K562 (cell line): ENCODE data around the gene BANF2.

Experiments used
- CHD4 ChIP-seq: fragments of 200-600 bp; sonication (generic); IDR thresholded peaks from 3 replicates; pipeline ENCODE4 v1.6.1; 2012; ENCODE audit warnings: low read depth, mild to moderate bottlenecking, mixed read lengths, low read length, inconsistent platforms; ENCODE audit not compliant: insufficient read depth, insufficient replicate concordance, poor library complexity, severe bottlenecking
- ZNF384 ChIP-seq: IDR thresholded peaks from 2 replicates; pipeline ENCODE4 v1.6.1; 2012; ENCODE audit warnings: low read depth, low read length, improper control_type of control experiment
- ZNF668 ChIP-seq: fragments of 250-450 bp; sonication (Bioruptor Pico); IDR thresholded peaks from 2 replicates; pipeline ENCODE4 v1.8.0; 2022; ENCODE audit warnings: mild to moderate bottlenecking, inconsistent platforms
- TF ChIP-seq, protein P1 (sequence below), 3 experiments: IDR thresholded peaks in 2 of 3; conservative IDR thresholded peaks in 1 of 3; 2 replicates each; pipeline ENCODE4 v1.5.1; 2011 to 2012; ENCODE audit warnings: low read length in 3 of 3, mild to moderate bottlenecking in 3 of 3, control low read depth in 2 of 3, improper control_type of control experiment in 1 of 3, inconsistent platforms in 1 of 3, low read depth in 1 of 3, mixed read lengths in 1 of 3, moderate library complexity in 1 of 3; ENCODE audit not compliant: insufficient read depth in 2 of 3
- TF ChIP-seq, protein P2 (sequence below): fragments of 250-450 bp; sonication (Bioruptor Pico); IDR thresholded peaks from 2 replicates; pipeline ENCODE4 v1.4.0; 2020; ENCODE audit warnings: mild to moderate bottlenecking, moderate library complexity

DNA sequence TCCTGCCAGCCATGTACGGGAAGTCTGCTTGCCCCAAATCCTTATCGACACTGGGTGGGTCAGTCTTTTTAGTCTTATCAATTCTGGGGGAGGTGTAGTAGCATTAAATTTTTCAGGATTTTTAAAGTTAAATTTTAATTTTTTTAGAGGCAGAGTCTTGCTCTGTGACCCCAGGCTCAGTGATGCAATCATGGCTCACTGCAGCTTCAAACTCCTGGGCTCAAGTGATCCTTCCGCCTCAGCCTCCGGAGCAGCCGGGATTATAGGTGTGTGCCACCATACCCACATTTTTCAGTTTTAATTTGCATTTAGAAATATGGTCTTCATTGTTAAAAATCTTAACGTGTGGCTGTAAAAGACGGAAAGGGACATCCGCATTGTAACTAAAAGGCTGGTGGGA, 51.9 kb downstream of the BANF2 start:
- TF ChIP-seq, protein P1, sequence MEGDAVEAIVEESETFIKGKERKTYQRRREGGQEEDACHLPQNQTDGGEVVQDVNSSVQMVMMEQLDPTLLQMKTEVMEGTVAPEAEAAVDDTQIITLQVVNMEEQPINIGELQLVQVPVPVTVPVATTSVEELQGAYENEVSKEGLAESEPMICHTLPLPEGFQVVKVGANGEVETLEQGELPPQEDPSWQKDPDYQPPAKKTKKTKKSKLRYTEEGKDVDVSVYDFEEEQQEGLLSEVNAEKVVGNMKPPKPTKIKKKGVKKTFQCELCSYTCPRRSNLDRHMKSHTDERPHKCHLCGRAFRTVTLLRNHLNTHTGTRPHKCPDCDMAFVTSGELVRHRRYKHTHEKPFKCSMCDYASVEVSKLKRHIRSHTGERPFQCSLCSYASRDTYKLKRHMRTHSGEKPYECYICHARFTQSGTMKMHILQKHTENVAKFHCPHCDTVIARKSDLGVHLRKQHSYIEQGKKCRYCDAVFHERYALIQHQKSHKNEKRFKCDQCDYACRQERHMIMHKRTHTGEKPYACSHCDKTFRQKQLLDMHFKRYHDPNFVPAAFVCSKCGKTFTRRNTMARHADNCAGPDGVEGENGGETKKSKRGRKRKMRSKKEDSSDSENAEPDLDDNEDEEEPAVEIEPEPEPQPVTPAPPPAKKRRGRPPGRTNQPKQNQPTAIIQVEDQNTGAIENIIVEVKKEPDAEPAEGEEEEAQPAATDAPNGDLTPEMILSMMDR (IDR thresholded peaks at IDR 0.05 in 2 of 3, conservative IDR thresholded peaks at IDR 0.05 in 1 of 3; ENCODE audit: insufficient read depth in 2 of 3, low read depth in 1 of 3, low read length in 3 of 3) = no peak
- TF ChIP-seq ZNF384 (no peak), ZNF668 (CRISPR knock-in tag) (no peak), CHD4 (no peak)
- TF ChIP-seq, protein P2, sequence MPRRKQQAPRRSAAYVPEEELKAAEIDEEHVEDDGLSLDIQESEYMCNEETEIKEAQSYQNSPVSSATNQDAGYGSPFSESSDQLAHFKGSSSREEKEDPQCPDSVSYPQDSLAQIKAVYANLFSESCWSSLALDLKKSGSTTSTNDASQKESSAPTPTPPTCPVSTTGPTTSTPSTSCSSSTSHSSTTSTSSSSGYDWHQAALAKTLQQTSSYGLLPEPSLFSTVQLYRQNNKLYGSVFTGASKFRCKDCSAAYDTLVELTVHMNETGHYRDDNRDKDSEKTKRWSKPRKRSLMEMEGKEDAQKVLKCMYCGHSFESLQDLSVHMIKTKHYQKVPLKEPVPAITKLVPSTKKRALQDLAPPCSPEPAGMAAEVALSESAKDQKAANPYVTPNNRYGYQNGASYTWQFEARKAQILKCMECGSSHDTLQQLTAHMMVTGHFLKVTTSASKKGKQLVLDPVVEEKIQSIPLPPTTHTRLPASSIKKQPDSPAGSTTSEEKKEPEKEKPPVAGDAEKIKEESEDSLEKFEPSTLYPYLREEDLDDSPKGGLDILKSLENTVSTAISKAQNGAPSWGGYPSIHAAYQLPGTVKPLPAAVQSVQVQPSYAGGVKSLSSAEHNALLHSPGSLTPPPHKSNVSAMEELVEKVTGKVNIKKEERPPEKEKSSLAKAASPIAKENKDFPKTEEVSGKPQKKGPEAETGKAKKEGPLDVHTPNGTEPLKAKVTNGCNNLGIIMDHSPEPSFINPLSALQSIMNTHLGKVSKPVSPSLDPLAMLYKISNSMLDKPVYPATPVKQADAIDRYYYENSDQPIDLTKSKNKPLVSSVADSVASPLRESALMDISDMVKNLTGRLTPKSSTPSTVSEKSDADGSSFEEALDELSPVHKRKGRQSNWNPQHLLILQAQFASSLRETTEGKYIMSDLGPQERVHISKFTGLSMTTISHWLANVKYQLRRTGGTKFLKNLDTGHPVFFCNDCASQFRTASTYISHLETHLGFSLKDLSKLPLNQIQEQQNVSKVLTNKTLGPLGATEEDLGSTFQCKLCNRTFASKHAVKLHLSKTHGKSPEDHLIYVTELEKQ (CRISPR knock-in tag) = no peak
